ENCODE results near the gene TBC1D23. TPM values are rescaled to one million over a fixed set of nuclear protein-coding genes. Genes with fewer than 3 reads are reported as not detected.
A peak's percentile ranks its signal among the peaks of the same experiment; 100 is the strongest.

Gene TBC1D23
- total and polyA plus RNA-seq, 7 experiments from 2014 or later = 14.0 to 42.4 (median 31.9) TPM

- POLR2A ChIA-PET = interaction anchor here (0.5 kb wide), 1 partner anchor 347 kb away, joined by 4 read pairs; the partner anchor contains the start of gene TFG
- no peak overlapping the region for H3K27ac Mint-ChIP-seq
- no peak overlapping the region for H3K27ac ChIP-seq (ENCODE audit: low read depth, low read length)
Measured at GRCh38 chr3:100361897-100362296, 101.1 kb downstream of the TBC1D23 start.

GRCh38 chr3:100364421-100364820, 103.6 kb downstream of the TBC1D23 start:
- ChIA-PET POLR2A (interaction anchor here (0.6 to 0.7 kb wide), 2 partner anchors 26 to 1127 kb away, joined by 3 to 4 read pairs; no protein-coding TSS in a partner anchor), CTCF (interaction anchor here (0.9 kb wide), 1 partner anchor 9 kb away, joined by 3 read pairs; no protein-coding TSS in a partner anchor)
- H3K9me3 Mint-ChIP-seq = peaks cover 0 to 6% (median 3%) of the 10 kb centered on the region in 11 donors
- Histone ChIP-seq H3K36me3 (ENCODE audit: control insufficient read depth in 2 of 3, insufficient read depth in 3 of 3, low read length in 3 of 3) (peaks cover 0 to 47% (median 7%) of the 10 kb centered on the region in 3 experiments), H3K4me3 (ENCODE audit: low read length) (no peak overlapping the region), H3K4me1 (ENCODE audit: control insufficient read depth in 2 of 2, insufficient read depth in 2 of 2, low read length in 2 of 2) (no peaks in the 10 kb centered on the region), H3K27me3 (ENCODE audit: control insufficient read depth in 2 of 2, insufficient read depth in 2 of 2, low read length in 2 of 2) (no peaks in the 10 kb centered on the region), H3K9me3 (ENCODE audit: control insufficient read depth in 2 of 3, low read length in 3 of 3) (no peaks in the 10 kb centered on the region), H3K27ac (ENCODE audit: low read depth, low read length) (no peak overlapping the region)
- no peak overlapping the region for H3K4me3 Mint-ChIP-seq
- no peaks in the 10 kb centered on the region for H3K27me3 Mint-ChIP-seq
- H3K36me3 Mint-ChIP-seq = peaks cover 11 to 65% (median 41%) of the 10 kb centered on the region in 5 donors
- DNase-seq = no peak
- H3K4me1 Mint-ChIP-seq = peaks cover 0 to 5% (median 0%) of the 10 kb centered on the region in 7 donors
- intact Hi-C loops (cut with micrococcal nuclease) = no loop called here
- no peak overlapping the region for H3K27ac Mint-ChIP-seq
- ATAC-seq = no peak

More at GRCh38 chr3:100361897-100362296, 101.1 kb downstream of the TBC1D23 start:
- no peak overlapping the region for H3K4me3 Mint-ChIP-seq
- ATAC-seq (no peak), DNase-seq (no peak)
- H3K9me3 Mint-ChIP-seq = peaks cover 0 to 6% (median 3%) of the 10 kb centered on the region in 11 donors
- H3K4me1 ChIP-seq (ENCODE audit: control insufficient read depth in 2 of 2, insufficient read depth in 2 of 2, low read length in 2 of 2) = no peaks in the 10 kb centered on the region
- no peaks in the 10 kb centered on the region for H3K27me3 Mint-ChIP-seq
- H3K9me3 ChIP-seq (ENCODE audit: control insufficient read depth in 2 of 3, low read length in 3 of 3) = no peaks in the 10 kb centered on the region
- no peaks in the 10 kb centered on the region for H3K27me3 ChIP-seq (ENCODE audit: control insufficient read depth in 2 of 2, insufficient read depth in 2 of 2, low read length in 2 of 2)
- peaks cover 11 to 68% (median 36%) of the 10 kb centered on the region in 5 donors for H3K36me3 Mint-ChIP-seq
- H3K36me3 ChIP-seq (ENCODE audit: control insufficient read depth in 2 of 3, insufficient read depth in 3 of 3, low read length in 3 of 3) = peaks cover 0 to 35% (median 7%) of the 10 kb centered on the region in 3 experiments
- intact Hi-C loops (cut with micrococcal nuclease) = no loop called here
- H3K4me3 ChIP-seq (ENCODE audit: low read length) = no peak overlapping the region
- peaks cover 0 to 7% (median 0%) of the 10 kb centered on the region in 7 donors for H3K4me1 Mint-ChIP-seq
- CTCF ChIA-PET = interaction anchor here (0.6 kb wide), 2 partner anchors 10 to 802 kb away, joined by 3 read pairs; no protein-coding TSS in a partner anchor

- Histone ChIP-seq H3K27me3 (ENCODE audit: control insufficient read depth in 2 of 2, insufficient read depth in 2 of 2, low read length in 2 of 2) (no peaks in the 10 kb centered on the region), H3K4me3 (ENCODE audit: low read length) (no peak overlapping the region), H3K27ac (ENCODE audit: low read depth, low read length) (no peak overlapping the region), H3K36me3 (ENCODE audit: control insufficient read depth in 2 of 3, insufficient read depth in 3 of 3, low read length in 3 of 3) (peaks cover 6 to 62% (median 7%) of the 10 kb centered on the region in 3 experiments), H3K4me1 (ENCODE audit: control insufficient read depth in 2 of 2, insufficient read depth in 2 of 2, low read length in 2 of 2) (no peaks in the 10 kb centered on the region), H3K9me3 (ENCODE audit: control insufficient read depth in 2 of 3, low read length in 3 of 3) (no peaks in the 10 kb centered on the region)
- peaks cover 0 to 5% (median 3%) of the 10 kb centered on the region in 11 donors for H3K9me3 Mint-ChIP-seq
- intact Hi-C loops (cut with micrococcal nuclease) = no loop called here
- ChIA-PET CTCF (no interaction called here), POLR2A (interaction anchor here (1.7 kb wide), 1 partner anchor 31 kb away, joined by 4 read pairs; no protein-coding TSS in a partner anchor)
- peaks cover 0 to 2% (median 0%) of the 10 kb centered on the region in 7 donors for H3K4me1 Mint-ChIP-seq
- H3K36me3 Mint-ChIP-seq = peaks cover 5 to 56% (median 41%) of the 10 kb centered on the region in 5 donors
- no peaks in the 10 kb centered on the region for H3K27me3 Mint-ChIP-seq
- DNase-seq (no peak), ATAC-seq (no peak)
- no peak overlapping the region for H3K4me3 Mint-ChIP-seq
- peak overlapping the region in 1 of 9 donors; percentile 49 for H3K27ac Mint-ChIP-seq
Measured at GRCh38 chr3:100366424-100366823, 105.6 kb downstream of the TBC1D23 start.

GRCh38 chr3:100368441-100368840, 107.6 kb downstream of the TBC1D23 start:
- Mint-ChIP-seq H3K9me3 (peaks cover 0 to 3% (median 0%) of the 10 kb centered on the region in 11 donors), H3K36me3 (peaks cover 0 to 55% (median 24%) of the 10 kb centered on the region in 5 donors), H3K27me3 (no peaks in the 10 kb centered on the region), H3K4me3 (no peak overlapping the region), H3K4me1 (peaks cover 0 to 2% (median 0%) of the 10 kb centered on the region in 7 donors), H3K27ac (peak overlapping the region in 1 of 9 donors; percentile 38)
- H3K4me1 ChIP-seq (ENCODE audit: control insufficient read depth in 2 of 2, insufficient read depth in 2 of 2, low read length in 2 of 2) = no peaks in the 10 kb centered on the region
- no peak overlapping the region for H3K27ac ChIP-seq (ENCODE audit: low read depth, low read length)
- intact Hi-C loops (cut with micrococcal nuclease) = no loop called here
- no peak for ATAC-seq
- peaks cover 7 to 67% (median 8%) of the 10 kb centered on the region in 3 experiments for H3K36me3 ChIP-seq (ENCODE audit: control insufficient read depth in 2 of 3, insufficient read depth in 3 of 3, low read length in 3 of 3)
- ChIA-PET CTCF (no interaction called here), POLR2A (no interaction called here)
- no peaks in the 10 kb centered on the region for H3K27me3 ChIP-seq (ENCODE audit: control insufficient read depth in 2 of 2, insufficient read depth in 2 of 2, low read length in 2 of 2)
- no peak overlapping the region for H3K4me3 ChIP-seq (ENCODE audit: low read length)
- no peaks in the 10 kb centered on the region for H3K9me3 ChIP-seq (ENCODE audit: control insufficient read depth in 2 of 3, low read length in 3 of 3)
- no peak for DNase-seq

- CTCF ChIA-PET = interaction anchor here (1.1 kb wide), 1 partner anchor 10 kb away, joined by 3 read pairs; no protein-coding TSS in a partner anchor
- Histone ChIP-seq H3K9me3 (ENCODE audit: control insufficient read depth in 2 of 3, low read length in 3 of 3) (no peaks in the 10 kb centered on the region), H3K4me3 (ENCODE audit: low read length) (no peak overlapping the region), H3K4me1 (ENCODE audit: control insufficient read depth in 2 of 2, insufficient read depth in 2 of 2, low read length in 2 of 2) (no peaks in the 10 kb centered on the region), H3K27me3 (ENCODE audit: control insufficient read depth in 2 of 2, insufficient read depth in 2 of 2, low read length in 2 of 2) (no peaks in the 10 kb centered on the region), H3K27ac (ENCODE audit: low read depth, low read length) (no peak overlapping the region), H3K36me3 (ENCODE audit: control insufficient read depth in 2 of 3, insufficient read depth in 3 of 3, low read length in 3 of 3) (peaks cover 7 to 71% (median 8%) of the 10 kb centered on the region in 3 experiments)
- Mint-ChIP-seq H3K4me3 (no peak overlapping the region), H3K4me1 (peaks cover 0 to 4% (median 0%) of the 10 kb centered on the region in 7 donors), H3K9me3 (no peaks in the 10 kb centered on the region), H3K27ac (peak overlapping the region in 1 of 9 donors; percentile 45), H3K36me3 (peaks cover 0 to 42% (median 14%) of the 10 kb centered on the region in 5 donors), H3K27me3 (no peaks in the 10 kb centered on the region)
- intact Hi-C loops (cut with micrococcal nuclease) = no loop called here
- ATAC-seq = no peak
- POLR2A ChIA-PET = no interaction called here
- no peak for DNase-seq
Measured at GRCh38 chr3:100370756-100371155, 110.0 kb downstream of the TBC1D23 start.

GRCh38 chr3:100374521-100374920, 113.7 kb downstream of the TBC1D23 start:
- Histone ChIP-seq H3K27me3 (ENCODE audit: control insufficient read depth in 2 of 2, insufficient read depth in 2 of 2, low read length in 2 of 2) (no peaks in the 10 kb centered on the region), H3K36me3 (ENCODE audit: control insufficient read depth in 2 of 3, insufficient read depth in 3 of 3, low read length in 3 of 3) (peaks cover 4 to 77% (median 8%) of the 10 kb centered on the region in 3 experiments), H3K9me3 (ENCODE audit: control insufficient read depth in 2 of 3, low read length in 3 of 3) (no peaks in the 10 kb centered on the region), H3K4me1 (ENCODE audit: control insufficient read depth in 2 of 2, insufficient read depth in 2 of 2, low read length in 2 of 2) (no peaks in the 10 kb centered on the region), H3K4me3 (ENCODE audit: low read length) (no peak overlapping the region), H3K27ac (ENCODE audit: low read depth, low read length) (no peak overlapping the region)
- no peak for DNase-seq
- CTCF ChIA-PET = interaction anchor here (0.6 kb wide), 1 partner anchor 543 kb away, joined by 3 read pairs; no protein-coding TSS in a partner anchor
- no peak overlapping the region for H3K4me3 Mint-ChIP-seq
- peaks cover 0 to 2% (median 0%) of the 10 kb centered on the region in 7 donors for H3K4me1 Mint-ChIP-seq
- POLR2A ChIA-PET = no interaction called here
- peak overlapping the region in 1 of 9 donors; percentile 36 for H3K27ac Mint-ChIP-seq
- no peaks in the 10 kb centered on the region for H3K9me3 Mint-ChIP-seq
- ATAC-seq = no peak
- intact Hi-C loops (cut with micrococcal nuclease) = no loop called here
- peaks cover 3 to 38% (median 14%) of the 10 kb centered on the region in 5 donors for H3K36me3 Mint-ChIP-seq
- H3K27me3 Mint-ChIP-seq = no peaks in the 10 kb centered on the region
